ENCODE data around the gene RDM1. TPM values are rescaled to one million over a fixed set of nuclear protein-coding genes. Genes with fewer than 3 reads are reported as not detected.

RDM1 gene
- total and polyA plus RNA-seq, 4 donors, result not detected

- DNase-seq, result no peak
- intact Hi-C loops (cut with DNase I), result no loop called here
- 95 to 97% methylated on average over 3 of the region's 3 CpGs for WGBS, 2 donors
- no peak for ATAC-seq (ENCODE audit: low FRiP score)
- no peaks in the 10 kb centered on the region for H3K9me3 ChIP-seq (ENCODE audit: control insufficient read depth, low read length)
- peaks cover 0 to 2% of the 10 kb centered on the region in 2 donors for H3K27me3 ChIP-seq (ENCODE audit: control insufficient read depth in 1 of 2, insufficient read depth in 2 of 2, low read length in 1 of 2)
- no peaks in the 10 kb centered on the region for H3K4me1 ChIP-seq (ENCODE audit: control insufficient read depth in 1 of 2, insufficient read depth in 2 of 2, low read length in 2 of 2)
- H3K4me3 ChIP-seq (ENCODE audit: low read length in 2 of 2), result no peak overlapping the region
- H3K27ac ChIP-seq (ENCODE audit: low read depth in 1 of 2, low read length in 2 of 2), result no peak overlapping the region
- no peaks in the 10 kb centered on the region for H3K36me3 ChIP-seq (ENCODE audit: control insufficient read depth in 1 of 2, insufficient read depth in 2 of 2, low read length in 1 of 2)
These were observed 18.1 kb downstream of the RDM1 start for GRCh38 chr17:35912339-35912912.

DNA sequence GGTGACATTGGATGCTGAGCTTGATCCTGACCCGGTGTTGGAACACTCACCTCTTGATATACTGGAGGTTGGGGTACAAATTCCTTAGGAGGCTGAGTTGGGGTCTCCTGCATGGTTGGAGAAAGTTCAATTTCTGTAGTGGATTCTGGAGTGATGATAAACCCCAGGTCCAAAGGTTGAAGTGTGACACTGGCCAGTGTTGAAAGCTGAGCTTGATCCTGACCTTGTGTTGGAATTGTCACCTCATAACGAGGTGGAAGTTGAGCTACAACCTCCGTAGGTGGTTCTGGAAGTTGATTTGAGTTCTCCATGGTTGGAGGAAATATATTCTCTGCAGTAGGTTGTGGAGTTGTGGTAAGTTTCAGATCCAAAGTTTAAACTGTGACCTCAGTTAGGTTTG, 21.2 kb downstream of the RDM1 start:
- intact Hi-C loops (cut with DNase I), result no loop called here
- ATAC-seq (ENCODE audit: low FRiP score) (no peak), DNase-seq (no peak)
- peaks cover 0 to 2% of the 10 kb centered on the region in 2 donors for H3K27me3 ChIP-seq (ENCODE audit: control insufficient read depth in 1 of 2, insufficient read depth in 2 of 2, low read length in 1 of 2)
- H3K4me3 ChIP-seq (ENCODE audit: low read length in 2 of 2), result no peak overlapping the region
- no peaks in the 10 kb centered on the region for H3K9me3 ChIP-seq (ENCODE audit: control insufficient read depth, low read length)
- no peaks in the 10 kb centered on the region for H3K4me1 ChIP-seq (ENCODE audit: control insufficient read depth in 1 of 2, insufficient read depth in 2 of 2, low read length in 2 of 2)
- WGBS, 2 donors, result 85% methylated on average over 3 of the region's 3 CpGs
- H3K27ac ChIP-seq (ENCODE audit: low read depth in 1 of 2, low read length in 2 of 2), result no peak overlapping the region
- H3K36me3 ChIP-seq (ENCODE audit: control insufficient read depth in 1 of 2, insufficient read depth in 2 of 2, low read length in 1 of 2), result no peaks in the 10 kb centered on the region

DNA sequence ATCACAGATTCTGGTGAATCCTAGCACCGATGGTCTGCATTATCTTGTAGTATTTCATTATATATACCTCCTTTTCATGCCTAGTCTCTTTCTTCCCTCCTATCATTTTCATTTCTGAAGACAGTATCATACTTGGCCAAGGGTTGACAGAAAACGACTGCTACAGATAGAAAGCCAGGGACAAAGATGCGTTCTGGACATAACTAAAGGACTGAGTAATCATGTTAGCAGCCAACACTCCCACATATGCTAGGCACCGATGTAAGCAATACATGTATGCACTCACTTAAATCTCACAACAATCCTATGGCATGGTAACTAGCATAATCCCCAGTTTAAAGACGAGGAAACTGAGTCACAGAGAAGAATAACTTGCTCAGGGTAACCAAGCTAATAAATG, 22.9 kb downstream of the RDM1 start:
- no peaks in the 10 kb centered on the region for H3K4me1 ChIP-seq (ENCODE audit: control insufficient read depth in 1 of 2, insufficient read depth in 2 of 2, low read length in 2 of 2)
- DNase-seq, result no peak
- peaks cover 0 to 2% of the 10 kb centered on the region in 2 donors for H3K27me3 ChIP-seq (ENCODE audit: control insufficient read depth in 1 of 2, insufficient read depth in 2 of 2, low read length in 1 of 2)
- no peaks in the 10 kb centered on the region for H3K9me3 ChIP-seq (ENCODE audit: control insufficient read depth, low read length)
- ATAC-seq (ENCODE audit: low FRiP score), result no peak
- WGBS, 2 donors, result 64 to 70% methylated on average over 5 of the region's 5 CpGs
- no peak overlapping the region for H3K4me3 ChIP-seq (ENCODE audit: low read length in 2 of 2)
- H3K36me3 ChIP-seq (ENCODE audit: control insufficient read depth in 1 of 2, insufficient read depth in 2 of 2, low read length in 1 of 2), result no peaks in the 10 kb centered on the region
- intact Hi-C loops (cut with DNase I), result no loop called here
- no peak overlapping the region for H3K27ac ChIP-seq (ENCODE audit: low read depth in 1 of 2, low read length in 2 of 2)

DNA sequence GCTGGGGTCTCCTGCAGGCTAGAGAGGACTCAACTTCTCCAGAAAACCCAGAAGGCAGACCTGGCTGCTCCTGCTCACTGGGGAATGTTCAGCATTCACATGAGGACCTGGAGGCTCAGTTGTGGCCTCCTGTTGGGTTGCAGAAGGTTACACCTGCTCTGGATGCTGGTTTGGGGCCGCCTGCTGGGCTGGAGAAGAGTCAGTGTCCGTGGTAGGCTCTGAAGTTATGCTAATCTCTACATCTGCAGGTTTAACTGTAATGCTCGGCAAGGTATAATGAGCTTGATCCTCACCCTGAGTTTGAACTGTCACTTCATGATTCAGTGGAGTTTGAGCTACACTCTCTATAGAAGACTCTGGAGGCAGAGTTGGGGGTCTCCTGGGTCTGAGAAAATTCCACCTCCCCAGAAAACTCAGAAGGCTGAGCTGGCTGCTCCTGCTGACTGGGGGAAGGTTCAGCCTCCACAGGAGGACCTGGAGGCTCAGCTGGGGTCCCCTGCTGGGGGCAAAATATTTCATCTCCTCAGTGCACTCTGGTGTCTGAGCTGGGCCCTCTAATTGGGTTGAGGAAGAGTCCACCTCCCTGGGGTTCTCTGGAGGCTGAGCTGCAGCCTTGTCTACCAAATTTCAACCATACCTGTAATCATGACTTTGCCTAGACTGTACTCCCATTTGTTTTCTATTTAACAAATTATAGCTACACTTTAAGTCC, 23.5 kb downstream of the RDM1 start:
- no peak for ATAC-seq (ENCODE audit: low FRiP score)
- no peak for DNase-seq
- Histone ChIP-seq H3K4me3 (ENCODE audit: low read length in 2 of 2) (no peak overlapping the region), H3K4me1 (ENCODE audit: control insufficient read depth in 1 of 2, insufficient read depth in 2 of 2, low read length in 2 of 2) (no peaks in the 10 kb centered on the region), H3K36me3 (ENCODE audit: control insufficient read depth in 1 of 2, insufficient read depth in 2 of 2, low read length in 1 of 2) (no peaks in the 10 kb centered on the region), H3K9me3 (ENCODE audit: control insufficient read depth, low read length) (no peaks in the 10 kb centered on the region), H3K27me3 (ENCODE audit: control insufficient read depth in 1 of 2, insufficient read depth in 2 of 2, low read length in 1 of 2) (peaks cover 0 to 2% of the 10 kb centered on the region in 2 donors), H3K27ac (ENCODE audit: low read depth in 1 of 2, low read length in 2 of 2) (no peak overlapping the region)
- intact Hi-C loops (cut with DNase I), result no loop called here
- 52 to 71% methylated on average over 3 of the region's 3 CpGs for WGBS, 2 donors

DNA sequence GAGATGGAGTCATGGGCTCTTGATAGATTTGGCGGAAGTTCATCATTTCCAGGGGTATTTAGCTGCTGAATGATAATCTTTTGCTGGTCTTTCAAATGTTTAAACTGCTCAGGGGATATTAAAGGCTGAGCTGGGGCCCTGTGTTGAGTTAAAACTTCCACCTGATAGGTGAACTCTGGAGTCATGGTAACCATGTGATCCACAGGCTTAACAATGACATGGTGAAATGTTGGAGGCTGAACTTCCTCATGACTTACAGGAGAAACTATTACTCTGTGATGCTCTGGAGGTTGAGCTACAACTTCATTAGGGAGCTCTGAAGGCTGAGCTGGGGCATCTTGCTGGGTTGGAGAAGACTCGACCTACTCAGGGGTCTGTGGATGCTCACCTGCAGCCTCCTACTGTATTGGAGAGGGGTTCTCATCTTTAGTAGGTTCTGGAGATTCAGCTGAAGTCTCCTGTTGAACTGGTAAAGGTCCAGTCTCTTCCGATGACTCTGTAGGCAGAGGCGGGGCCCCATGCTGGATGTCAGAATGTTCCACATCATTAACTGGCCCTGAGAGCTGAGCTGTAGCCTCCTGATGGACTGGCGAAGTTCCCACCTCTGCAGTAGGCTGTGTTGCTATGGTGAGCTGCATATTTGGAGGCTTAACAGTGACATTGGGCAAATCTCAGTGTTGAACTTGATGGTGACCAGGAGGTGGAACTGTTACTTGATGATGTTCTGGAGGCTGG, 24.2 kb downstream of the RDM1 start:
- no peaks in the 10 kb centered on the region for H3K4me1 ChIP-seq (ENCODE audit: control insufficient read depth in 1 of 2, insufficient read depth in 2 of 2, low read length in 2 of 2)
- DNase-seq (no peak), ATAC-seq (ENCODE audit: low FRiP score) (no peak)
- WGBS, 2 donors, result 82 to 93% methylated on average over 5 of the region's 5 CpGs
- H3K27ac ChIP-seq (ENCODE audit: low read depth in 1 of 2, low read length in 2 of 2), result no peak overlapping the region
- no peak overlapping the region for H3K4me3 ChIP-seq (ENCODE audit: low read length in 2 of 2)
- no peaks in the 10 kb centered on the region for H3K36me3 ChIP-seq (ENCODE audit: control insufficient read depth in 1 of 2, insufficient read depth in 2 of 2, low read length in 1 of 2)
- no peaks in the 10 kb centered on the region for H3K9me3 ChIP-seq (ENCODE audit: control insufficient read depth, low read length)
- H3K27me3 ChIP-seq (ENCODE audit: control insufficient read depth in 1 of 2, insufficient read depth in 2 of 2, low read length in 1 of 2), result peaks cover 0 to 2% of the 10 kb centered on the region in 2 donors
- intact Hi-C loops (cut with DNase I), result no loop called here

DNA sequence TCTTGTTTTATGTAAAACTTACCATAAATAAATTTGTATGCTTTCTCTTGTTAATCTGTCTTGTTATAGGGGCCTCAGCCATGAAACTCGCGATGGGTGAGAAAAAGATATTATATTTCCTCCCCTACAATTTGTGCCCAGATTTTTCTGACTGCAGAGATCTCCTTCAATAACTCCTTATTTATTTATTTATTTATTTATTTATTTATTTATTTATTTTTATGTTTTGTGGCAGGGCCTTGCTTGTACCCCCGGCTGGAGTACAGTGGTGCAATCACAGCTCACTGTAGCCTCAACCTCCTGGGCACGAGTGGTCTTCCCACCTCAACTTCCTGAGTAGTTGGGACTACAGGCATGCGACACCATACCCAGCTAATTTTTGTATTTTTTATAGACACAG, 27.1 kb downstream of the RDM1 start:
- Histone ChIP-seq H3K36me3 (ENCODE audit: control insufficient read depth in 1 of 2, insufficient read depth in 2 of 2, low read length in 1 of 2) (no peaks in the 10 kb centered on the region), H3K9me3 (ENCODE audit: control insufficient read depth, low read length) (no peaks in the 10 kb centered on the region), H3K4me3 (ENCODE audit: low read length in 2 of 2) (no peak overlapping the region), H3K27me3 (ENCODE audit: control insufficient read depth in 1 of 2, insufficient read depth in 2 of 2, low read length in 1 of 2) (no peaks in the 10 kb centered on the region), H3K27ac (ENCODE audit: low read depth in 1 of 2, low read length in 2 of 2) (no peak overlapping the region), H3K4me1 (ENCODE audit: control insufficient read depth in 1 of 2, insufficient read depth in 2 of 2, low read length in 2 of 2) (no peaks in the 10 kb centered on the region)
- ATAC-seq (ENCODE audit: low FRiP score) (no peak), DNase-seq (no peak)
- intact Hi-C loops (cut with DNase I), result no loop called here
- 91 to 94% methylated on average over 5 of the region's 5 CpGs for WGBS, 2 donors

DNA sequence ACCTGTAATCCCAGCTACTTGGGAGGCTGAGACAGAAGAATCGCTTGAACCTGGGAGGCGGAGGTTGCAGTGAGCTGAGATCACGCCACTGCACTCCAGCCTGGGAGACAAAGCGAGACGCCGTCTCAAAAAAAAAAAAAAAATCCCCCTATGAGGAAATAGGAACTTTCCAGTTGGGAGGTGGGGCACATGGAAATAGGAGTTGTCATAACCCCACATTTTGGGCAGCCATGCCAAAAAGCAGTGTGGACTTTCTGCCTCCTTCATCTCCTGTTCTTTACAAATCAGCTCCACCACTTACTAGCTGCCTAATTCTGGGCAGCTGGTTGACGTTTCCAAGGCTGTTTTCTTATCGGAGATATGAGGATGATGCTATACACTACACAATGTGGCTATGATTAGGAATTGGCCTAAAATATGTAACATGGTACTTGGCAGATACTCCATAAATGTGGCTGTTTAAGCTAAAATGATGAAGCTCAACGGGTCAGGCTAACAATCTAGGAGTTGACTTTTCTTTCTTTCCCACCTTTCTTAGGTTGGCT, 28.9 kb downstream of the RDM1 start:
- 62 to 70% methylated on average over 9 of the region's 9 CpGs for WGBS, 2 donors
- Histone ChIP-seq H3K4me3 (ENCODE audit: low read length in 2 of 2) (no peak overlapping the region), H3K36me3 (ENCODE audit: control insufficient read depth in 1 of 2, insufficient read depth in 2 of 2, low read length in 1 of 2) (no peaks in the 10 kb centered on the region), H3K4me1 (ENCODE audit: control insufficient read depth in 1 of 2, insufficient read depth in 2 of 2, low read length in 2 of 2) (no peaks in the 10 kb centered on the region), H3K27me3 (ENCODE audit: control insufficient read depth in 1 of 2, insufficient read depth in 2 of 2, low read length in 1 of 2) (no peaks in the 10 kb centered on the region), H3K27ac (ENCODE audit: low read depth in 1 of 2, low read length in 2 of 2) (no peak overlapping the region), H3K9me3 (ENCODE audit: control insufficient read depth, low read length) (no peaks in the 10 kb centered on the region)
- DNase-seq, result no peak
- no peak for ATAC-seq (ENCODE audit: low FRiP score)
- intact Hi-C loops (cut with DNase I), result no loop called here

- H3K36me3 ChIP-seq (ENCODE audit: control insufficient read depth in 1 of 2, insufficient read depth in 2 of 2, low read length in 1 of 2), result no peaks in the 10 kb centered on the region
- ATAC-seq (ENCODE audit: low FRiP score), result no peak
- WGBS, 2 donors, result 24 to 35% methylated on average over 11 of the region's 11 CpGs
- DNase-seq, result no peak
- no peak overlapping the region for H3K27ac ChIP-seq (ENCODE audit: low read depth in 1 of 2, low read length in 2 of 2)
- H3K27me3 ChIP-seq (ENCODE audit: control insufficient read depth in 1 of 2, insufficient read depth in 2 of 2, low read length in 1 of 2), result no peaks in the 10 kb centered on the region
- H3K4me3 ChIP-seq (ENCODE audit: low read length in 2 of 2), result no peak overlapping the region
- H3K4me1 ChIP-seq (ENCODE audit: control insufficient read depth in 1 of 2, insufficient read depth in 2 of 2, low read length in 2 of 2), result no peaks in the 10 kb centered on the region
- H3K9me3 ChIP-seq (ENCODE audit: control insufficient read depth, low read length), result no peaks in the 10 kb centered on the region
- intact Hi-C loops (cut with DNase I), result no loop called here
These were observed 29.7 kb downstream of the RDM1 start for GRCh38 chr17:35900708-35901480.

Data from aorta (tissue), 5 donors.